Endometrial microvascular endothelial cells (primary cell): ENCODE measurements around the gene GOLT1A. TPM values are rescaled to one million over a fixed set of nuclear protein-coding genes. Genes with fewer than 3 reads are reported as not detected.
"Not testable (repeated sequence)": the region's sequence is repeated elsewhere in the genome, so short reads cannot be mapped to it uniquely, and the experiment has no call there.

Source experiments
- in situ Hi-C: cut with HindIII; loops from 2 replicates; pipeline ENCODE4 v1.10.0; 2017; ENCODE audit warnings: low sequenced_read_pairs, low pct_unique_long_range_greater_than_20kb; ENCODE audit errors: inconsistent ontology term
- total RNA-seq: library from RNA; depleted of rRNA; stranded (reverse); fragments of >200 nt; gene quantifications from one replicate; pipeline ENCODE4 v1.2.3, GENCODE V29; 2015; ENCODE audit errors: inconsistent ontology term

GOLT1A gene
- total RNA-seq, 1 donor from 2014 or later, result not detected

GRCh38 chr1:204250428-204251030 is 36.7 kb upstream of the GOLT1A start:
- in situ Hi-C loops, result no loop called here

GRCh38 chr1:204249736-204250427 is 36.1 kb upstream of the GOLT1A start:
- in situ Hi-C loops, result no loop called here

- in situ Hi-C loops, result no loop called here
Measured at GRCh38 chr1:204248954-204249353, 35.2 kb upstream of the GOLT1A start.

- in situ Hi-C loops, result no loop called here
Measured at GRCh38 chr1:204246876-204247275, 33.1 kb upstream of the GOLT1A start.

- in situ Hi-C loops, result no loop called here
Measured at GRCh38 chr1:204242920-204243319, 29.1 kb upstream of the GOLT1A start.

- in situ Hi-C loops, result no loop called here
Measured at GRCh38 chr1:204241914-204242313, 28.1 kb upstream of the GOLT1A start.

- in situ Hi-C loops, result no loop called here
Measured at GRCh38 chr1:204241050-204241449, 27.3 kb upstream of the GOLT1A start.

- in situ Hi-C loops, result no loop called here
Measured at GRCh38 chr1:204240233-204240632, 26.4 kb upstream of the GOLT1A start.

- in situ Hi-C loops, result not testable (repeated sequence)
Measured at GRCh38 chr1:204239401-204239800, 25.6 kb upstream of the GOLT1A start.

GRCh38 chr1:204238520-204238919 is 24.7 kb upstream of the GOLT1A start:
- in situ Hi-C loops, result not testable (repeated sequence)

GRCh38 chr1:204237515-204237914 is 23.7 kb upstream of the GOLT1A start:
- in situ Hi-C loops, result not testable (repeated sequence)

GRCh38 chr1:204232526-204232925 is 18.7 kb upstream of the GOLT1A start:
- in situ Hi-C loops, result no loop called here

- in situ Hi-C loops, result no loop called here
Measured at GRCh38 chr1:204230211-204230610, 16.4 kb upstream of the GOLT1A start.

- in situ Hi-C loops, result no loop called here
Measured at GRCh38 chr1:204228896-204229295, 15.1 kb upstream of the GOLT1A start.

- in situ Hi-C loops, result no loop called here
Measured at GRCh38 chr1:204227996-204228785, 14.4 kb upstream of the GOLT1A start.

GRCh38 chr1:204227351-204227750 is 13.6 kb upstream of the GOLT1A start:
- in situ Hi-C loops, result no loop called here

GRCh38 chr1:204225841-204226735 is 12.3 kb upstream of the GOLT1A start:
- in situ Hi-C loops, result no loop called here

GRCh38 chr1:204224655-204225054 is 10.9 kb upstream of the GOLT1A start:
- in situ Hi-C loops, result no loop called here
